Stimulated activated CD4-positive, alpha-beta T cell treated with anti-CD3 and anti-CD28 coated beads, Interleukin-15, amount 100 ng/mL, for 48 hours (primary cell): Measurements from ENCODE around the gene ANK2.
"Not testable (repeated sequence)": the region's sequence is repeated elsewhere in the genome, so short reads cannot be mapped to it uniquely, and the experiment has no call there.

ENCODE experiments used
- DNase-seq, 2 donors: peaks; one replicate each; pipeline ENCODE4 v3.0.0-alpha.2; 2020; ENCODE audit warnings: low read depth in 2 of 2

Gene ANK2

GRCh38 chr4:113051361-113051760 is 1.9 kb downstream of the ANK2 start:
- DNase-seq: no peak

DNA sequence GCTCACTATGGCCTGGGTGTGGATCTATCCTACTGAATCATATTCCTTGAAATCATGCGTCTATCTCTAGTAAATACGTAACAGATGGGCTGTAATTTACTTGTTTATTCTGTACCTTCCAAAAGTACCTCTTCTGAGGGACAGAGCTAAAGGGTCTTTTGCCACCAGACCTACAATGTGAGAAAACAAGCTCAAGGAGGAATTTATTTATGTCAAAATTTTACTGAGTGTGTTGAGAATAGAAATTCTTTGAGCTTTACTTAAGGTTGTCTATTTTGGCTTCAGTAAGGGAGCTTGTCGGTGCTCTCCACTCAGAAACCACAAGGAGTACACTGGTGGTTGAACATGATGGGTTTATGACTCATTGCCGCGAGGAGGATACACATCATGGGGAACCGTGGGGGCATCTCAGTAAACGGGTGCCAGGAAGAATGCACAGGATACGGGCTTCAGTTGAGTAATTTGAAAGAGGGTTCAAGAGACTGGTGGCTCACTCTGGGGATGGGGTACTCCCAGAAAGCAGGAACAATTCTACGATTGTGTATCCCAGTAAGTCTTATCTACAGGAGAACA is 3.0 kb downstream of the ANK2 start:
- no peak for DNase-seq

DNA sequence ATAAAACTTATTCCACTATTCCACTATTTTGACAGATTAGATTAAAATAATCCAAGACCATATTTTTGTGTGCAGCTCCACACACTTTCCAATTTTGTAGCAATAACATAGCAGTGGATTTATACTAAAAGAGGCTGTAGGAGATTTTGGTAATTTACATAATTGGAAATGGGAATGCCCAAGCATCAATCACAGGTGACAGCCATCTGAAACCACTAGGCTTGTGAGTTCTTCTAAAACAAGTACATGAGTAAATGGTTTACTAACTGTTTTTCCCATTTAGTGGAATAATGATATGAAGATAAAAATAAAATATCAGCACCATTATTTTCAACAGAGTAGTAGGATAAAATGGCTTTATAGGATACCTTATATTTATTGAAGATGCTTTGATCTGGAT is 4.4 kb downstream of the ANK2 start:
- DNase-seq: no peak

GRCh38 chr4:113056318-113056717 is 6.9 kb downstream of the ANK2 start:
- no peak for DNase-seq

- DNase-seq: no peak
These were observed 8.4 kb downstream of the ANK2 start for GRCh38 chr4:113057891-113058290.

GRCh38 chr4:113059449-113060182 is 10.2 kb downstream of the ANK2 start:
- DNase-seq: no peak

GRCh38 chr4:113060853-113061252 is 11.4 kb downstream of the ANK2 start:
- no peak for DNase-seq

GRCh38 chr4:113064244-113064643 is 14.8 kb downstream of the ANK2 start:
- DNase-seq: no peak

- no peak for DNase-seq
These were observed 16.2 kb downstream of the ANK2 start for GRCh38 chr4:113065629-113066028.

DNA sequence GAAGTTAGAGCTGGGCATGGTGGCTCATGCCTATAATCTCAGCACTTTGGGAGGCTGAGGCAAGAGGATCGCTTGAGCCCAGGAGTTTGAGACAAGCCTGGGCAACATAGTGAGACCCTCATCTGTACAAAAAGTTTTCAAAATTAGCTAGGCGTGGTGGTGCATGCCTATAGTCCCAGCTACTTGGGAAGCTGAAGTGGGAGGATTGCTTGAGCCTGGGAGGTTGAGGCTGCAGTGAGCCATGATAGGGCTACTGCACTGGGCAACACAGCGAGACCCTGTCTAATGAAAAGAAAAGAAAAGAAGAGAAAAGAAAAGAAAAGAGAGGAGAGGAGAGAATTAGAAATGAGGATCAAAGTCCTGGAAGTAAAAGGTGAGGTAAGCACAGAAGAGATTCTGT is 19.3 kb downstream of the ANK2 start:
- not testable (repeated sequence) for DNase-seq

- no peak for DNase-seq
These were observed 19.9 kb downstream of the ANK2 start for GRCh38 chr4:113069212-113069892.

GRCh38 chr4:113070755-113071154 is 21.3 kb downstream of the ANK2 start:
- no peak for DNase-seq

- DNase-seq: no peak
These were observed 21.8 kb downstream of the ANK2 start for GRCh38 chr4:113071274-113071673.

- DNase-seq: no peak
These were observed 22.4 kb downstream of the ANK2 start for GRCh38 chr4:113071805-113072204.

GRCh38 chr4:113073451-113074005 is 24.1 kb downstream of the ANK2 start:
- no peak for DNase-seq

DNA sequence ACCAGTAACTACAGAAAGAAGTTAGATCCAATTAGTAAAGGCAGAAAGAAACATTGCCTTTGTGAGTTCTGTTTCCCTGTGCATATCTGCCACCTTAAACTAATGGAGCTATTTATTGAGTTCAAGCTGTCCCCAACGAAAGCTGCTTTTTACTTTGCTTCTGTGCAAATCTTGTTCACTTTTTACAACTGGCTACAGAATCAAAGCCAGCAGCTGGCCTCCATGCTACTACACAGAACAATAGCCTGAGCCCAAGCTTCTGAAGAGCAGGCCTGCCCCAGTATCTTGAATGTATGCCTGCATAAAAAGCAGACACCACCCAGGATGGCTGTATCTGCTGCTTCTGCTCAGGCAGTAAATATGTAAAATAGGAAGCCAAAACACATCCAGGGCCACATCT is 28.1 kb downstream of the ANK2 start:
- DNase-seq: no peak

DNA sequence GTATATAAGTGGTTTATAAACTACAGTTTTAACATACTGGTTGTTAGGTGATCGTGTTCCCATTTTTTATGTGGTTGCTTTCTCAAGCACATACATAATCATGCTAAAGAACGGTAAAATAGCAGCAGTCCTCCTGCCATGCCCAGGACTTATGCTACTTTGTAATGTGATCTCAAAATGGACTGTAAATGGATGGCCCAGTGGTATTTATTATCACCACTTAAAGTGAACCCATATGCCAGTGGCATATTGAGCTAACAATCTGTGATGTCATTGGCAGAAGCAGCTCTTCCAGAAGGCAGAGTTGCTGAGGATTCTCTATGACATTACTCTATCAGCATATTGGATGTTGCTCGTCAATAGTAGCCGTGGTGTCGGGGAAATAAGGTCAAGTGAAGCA is 28.6 kb downstream of the ANK2 start:
- DNase-seq: no peak

- DNase-seq: no peak
These were observed 30.6 kb downstream of the ANK2 start for GRCh38 chr4:113080050-113080449.

DNA sequence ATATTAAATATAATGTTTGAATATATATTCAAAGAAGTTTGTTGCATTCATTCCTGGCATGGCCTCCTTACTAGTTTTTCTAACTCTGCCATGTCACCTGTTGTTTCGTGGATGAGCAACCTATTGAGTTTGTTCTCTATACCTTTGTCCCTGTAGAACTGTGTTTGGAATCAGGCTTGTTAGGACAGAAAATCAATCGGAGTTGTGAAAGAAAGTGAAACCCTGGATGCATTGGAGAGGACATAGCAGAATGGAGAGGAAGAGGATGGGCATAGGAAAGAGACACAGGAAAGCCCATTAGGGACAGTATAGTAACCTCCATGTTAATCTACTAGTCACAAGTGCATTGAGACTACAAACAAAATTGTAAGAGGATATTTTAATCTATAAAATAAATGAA is 31.2 kb downstream of the ANK2 start:
- no peak for DNase-seq

DNA sequence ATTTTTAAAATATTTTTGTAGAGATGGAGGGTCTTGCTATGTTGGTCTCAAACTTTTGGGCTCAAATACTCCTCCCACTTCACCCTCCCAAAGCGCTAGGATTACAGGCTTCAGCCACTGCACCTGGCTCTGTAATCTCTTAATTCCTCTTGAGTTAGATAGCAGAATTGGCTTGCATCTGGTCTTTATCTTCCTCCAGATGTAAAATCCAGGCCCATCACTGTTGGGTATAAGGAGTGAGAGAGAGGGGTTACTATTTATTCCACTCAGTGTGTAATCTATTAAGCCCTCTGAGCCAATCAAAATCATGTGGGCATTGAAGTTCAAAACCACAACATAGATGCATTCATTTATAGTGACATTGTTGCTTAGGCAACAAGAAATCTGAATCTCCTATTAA is 33.9 kb downstream of the ANK2 start:
- DNase-seq: no peak

DNA sequence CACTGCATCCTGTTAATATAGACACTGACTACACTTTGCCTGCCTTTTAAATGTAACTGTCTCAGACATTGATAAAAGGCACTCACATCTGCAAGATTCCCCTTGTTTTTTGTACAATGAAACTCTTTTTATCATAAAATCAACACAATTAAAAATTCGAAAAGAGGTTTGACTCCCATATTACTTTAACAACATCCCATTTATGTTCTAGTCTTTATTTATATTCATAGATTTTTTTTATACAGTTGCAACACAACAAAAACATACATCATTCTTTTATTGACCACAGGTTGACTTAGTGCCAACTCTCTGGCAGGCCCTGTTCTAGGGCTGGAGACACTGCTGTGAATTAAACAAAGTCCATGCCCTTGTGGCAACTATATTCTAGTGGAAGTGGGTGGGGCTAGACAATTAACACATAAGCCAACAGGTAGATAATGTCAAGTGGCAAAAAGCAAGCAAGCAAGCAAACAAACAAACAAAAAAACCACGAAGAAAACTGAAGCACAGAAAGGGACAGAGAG is 36.8 kb downstream of the ANK2 start:
- no peak for DNase-seq

- no peak for DNase-seq
These were observed 38.6 kb downstream of the ANK2 start for GRCh38 chr4:113088050-113088449.

DNA sequence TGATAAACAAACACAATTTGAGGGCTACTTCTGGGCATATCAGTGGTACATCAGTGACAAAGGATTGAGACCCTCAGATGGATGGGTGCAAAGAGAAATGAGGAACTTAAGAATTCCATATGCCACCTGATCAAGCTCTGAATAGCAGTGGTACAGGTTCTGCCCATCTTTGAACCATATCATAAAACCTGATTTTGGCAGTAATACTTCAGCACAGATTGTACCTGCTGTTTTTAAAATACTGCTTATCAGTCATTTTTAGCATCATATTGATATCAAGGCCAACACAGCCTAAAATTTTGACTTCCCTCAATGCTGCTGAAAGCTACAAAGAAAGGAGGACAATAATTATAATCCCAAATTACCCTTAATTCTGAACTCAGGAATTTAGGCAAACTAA is 41.5 kb downstream of the ANK2 start:
- no peak for DNase-seq
